ENCODE data around the gene TFB2M.

Gene TFB2M

DNA sequence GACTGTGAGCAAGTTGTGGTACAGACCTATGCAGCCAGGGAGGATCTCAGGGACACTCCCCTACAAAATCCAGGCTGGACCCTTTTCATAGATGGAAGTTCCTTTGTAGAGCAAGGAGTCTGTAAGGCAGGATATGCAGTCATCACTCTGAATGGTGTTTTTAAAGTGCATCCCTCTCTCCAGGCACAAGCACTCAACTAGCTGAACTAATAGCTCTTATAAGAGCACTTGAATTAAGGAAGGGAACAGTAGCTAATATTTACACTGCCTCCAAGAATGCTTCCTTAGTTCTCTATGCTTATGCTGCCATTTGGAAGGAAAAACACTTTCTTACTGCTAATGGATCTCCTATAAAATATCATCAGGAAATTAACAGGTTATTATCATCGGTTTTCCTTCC, 31.9 kb downstream of the TFB2M start:
- TF ChIP-seq, protein P1, sequence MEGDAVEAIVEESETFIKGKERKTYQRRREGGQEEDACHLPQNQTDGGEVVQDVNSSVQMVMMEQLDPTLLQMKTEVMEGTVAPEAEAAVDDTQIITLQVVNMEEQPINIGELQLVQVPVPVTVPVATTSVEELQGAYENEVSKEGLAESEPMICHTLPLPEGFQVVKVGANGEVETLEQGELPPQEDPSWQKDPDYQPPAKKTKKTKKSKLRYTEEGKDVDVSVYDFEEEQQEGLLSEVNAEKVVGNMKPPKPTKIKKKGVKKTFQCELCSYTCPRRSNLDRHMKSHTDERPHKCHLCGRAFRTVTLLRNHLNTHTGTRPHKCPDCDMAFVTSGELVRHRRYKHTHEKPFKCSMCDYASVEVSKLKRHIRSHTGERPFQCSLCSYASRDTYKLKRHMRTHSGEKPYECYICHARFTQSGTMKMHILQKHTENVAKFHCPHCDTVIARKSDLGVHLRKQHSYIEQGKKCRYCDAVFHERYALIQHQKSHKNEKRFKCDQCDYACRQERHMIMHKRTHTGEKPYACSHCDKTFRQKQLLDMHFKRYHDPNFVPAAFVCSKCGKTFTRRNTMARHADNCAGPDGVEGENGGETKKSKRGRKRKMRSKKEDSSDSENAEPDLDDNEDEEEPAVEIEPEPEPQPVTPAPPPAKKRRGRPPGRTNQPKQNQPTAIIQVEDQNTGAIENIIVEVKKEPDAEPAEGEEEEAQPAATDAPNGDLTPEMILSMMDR (conservative IDR thresholded peaks at IDR 0.05; ENCODE audit: control insufficient read depth, insufficient read depth, low read depth, low read length): no peak
- no peak overlapping the region for H3K4me3 ChIP-seq (ENCODE audit: control insufficient read depth, low read depth, low read length)
- no peak for DNase-seq (ENCODE audit: low read depth)

DNA sequence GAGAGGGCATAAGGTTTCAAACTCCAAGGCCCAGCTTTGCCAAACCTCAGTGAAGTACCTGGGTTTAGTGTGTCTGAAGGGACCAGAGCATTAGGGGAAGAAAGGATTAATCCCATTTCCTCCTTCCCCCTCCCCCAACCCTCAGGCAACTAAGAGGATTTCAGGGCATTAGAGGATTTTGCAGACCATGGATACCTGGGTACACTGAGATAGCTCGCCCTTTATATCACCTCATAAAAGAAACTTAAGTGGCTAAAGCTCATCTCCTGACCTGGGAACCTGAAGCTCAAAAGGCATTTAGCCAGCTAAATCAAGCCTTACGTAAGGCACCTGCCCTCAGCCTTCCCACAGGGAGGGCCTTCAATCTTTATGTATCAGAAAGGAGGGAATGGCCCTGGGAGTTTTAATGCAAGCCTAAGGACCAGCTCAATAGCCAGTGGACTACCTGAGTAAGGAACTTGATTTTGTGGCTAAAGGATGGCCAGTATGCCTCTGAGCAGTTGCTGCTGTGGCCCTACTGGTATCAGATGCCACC, 32.6 kb downstream of the TFB2M start:
- TF ChIP-seq, protein P1 (conservative IDR thresholded peaks at IDR 0.05; ENCODE audit: control insufficient read depth, insufficient read depth, low read depth, low read length): no peak
- H3K4me3 ChIP-seq (ENCODE audit: control insufficient read depth, low read depth, low read length): no peak overlapping the region
- no peak for DNase-seq (ENCODE audit: low read depth)

DNA sequence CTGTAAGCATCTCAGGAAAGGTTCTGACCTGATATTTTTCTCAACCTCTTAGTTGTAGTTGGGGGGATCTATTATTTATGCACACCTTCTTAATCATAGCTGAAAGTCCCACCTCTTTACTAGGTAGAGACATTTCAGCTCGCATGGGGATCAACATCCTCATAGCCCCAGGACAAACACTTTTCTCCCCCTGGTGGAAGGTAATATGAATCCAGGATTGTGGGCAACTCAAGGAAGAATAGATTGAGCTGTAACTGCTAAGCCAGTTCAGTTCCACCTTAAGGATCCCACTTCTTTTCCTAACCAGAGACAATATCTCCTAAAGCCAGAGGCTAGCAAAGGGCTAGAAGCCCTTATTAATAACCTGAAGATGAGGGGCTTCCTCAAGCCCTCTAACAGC, 33.5 kb downstream of the TFB2M start:
- H3K4me3 ChIP-seq (ENCODE audit: control insufficient read depth, low read depth, low read length): no peak overlapping the region
- TF ChIP-seq, protein P1 (conservative IDR thresholded peaks at IDR 0.05; ENCODE audit: control insufficient read depth, insufficient read depth, low read depth, low read length): peak; percentile 5
- no peak for DNase-seq (ENCODE audit: low read depth)

DNA sequence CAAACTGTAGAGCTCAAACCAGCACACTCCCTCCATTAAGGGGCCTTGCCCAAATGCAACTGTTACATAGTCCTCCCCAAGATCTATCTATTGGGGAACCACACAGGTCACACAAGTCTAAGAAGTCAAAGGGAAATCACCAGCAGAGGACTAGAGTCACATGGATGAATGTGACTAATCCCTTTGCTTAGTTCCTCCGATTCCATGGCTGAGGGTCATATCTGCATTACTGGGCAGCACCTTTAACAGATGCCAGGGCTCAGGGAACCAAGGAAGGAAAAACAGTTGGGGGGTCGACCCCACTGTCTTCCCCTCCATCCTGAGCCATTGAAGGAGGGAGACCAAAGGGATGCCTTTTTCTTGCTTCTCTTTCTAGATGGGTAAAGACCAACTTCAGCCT, 35.6 kb downstream of the TFB2M start:
- DNase-seq (ENCODE audit: low read depth): no peak
- no peak overlapping the region for H3K4me3 ChIP-seq (ENCODE audit: control insufficient read depth, low read depth, low read length)
- TF ChIP-seq, protein P1 (conservative IDR thresholded peaks at IDR 0.05; ENCODE audit: control insufficient read depth, insufficient read depth, low read depth, low read length): no peak

DNA sequence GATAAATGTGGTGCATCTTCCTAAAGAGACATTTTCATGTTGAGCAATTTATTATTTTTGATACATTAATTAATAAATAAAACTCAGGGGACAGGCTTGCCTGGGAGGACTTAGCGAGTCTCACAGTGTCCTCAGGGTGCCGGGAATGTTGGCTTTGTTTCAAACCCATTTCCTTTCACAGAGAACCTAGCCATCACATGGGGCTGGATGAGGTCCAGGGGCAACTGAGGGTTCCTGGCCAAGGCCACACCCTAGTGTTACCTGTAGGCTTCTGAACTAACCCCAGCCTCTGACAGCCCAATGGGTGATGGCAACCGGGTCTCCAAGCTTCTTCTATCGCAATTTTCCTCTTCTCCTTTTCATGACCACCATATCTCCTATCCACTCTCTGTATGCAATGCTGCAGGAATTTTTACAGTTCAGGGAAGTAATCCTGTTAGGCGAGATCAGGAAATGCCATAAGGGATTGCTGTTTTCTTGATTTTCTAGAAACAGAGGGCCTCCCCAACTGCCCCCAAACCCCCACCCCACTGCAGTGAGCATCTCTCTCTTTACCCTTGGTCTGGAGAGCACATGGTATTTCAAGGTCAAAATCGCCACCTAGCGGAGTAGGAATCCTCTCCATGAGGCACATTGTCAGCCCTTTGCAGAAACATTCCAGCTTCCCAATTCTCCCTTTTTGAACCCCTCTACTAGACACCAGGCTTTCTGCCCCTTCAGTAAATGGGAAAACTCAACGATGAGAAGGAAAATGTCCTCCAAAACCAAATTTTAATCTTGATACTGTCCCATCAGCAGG, 36.9 kb downstream of the TFB2M start:
- H3K4me3 ChIP-seq (ENCODE audit: control insufficient read depth, low read depth, low read length): no peak overlapping the region
- DNase-seq (ENCODE audit: low read depth): no peak
- TF ChIP-seq, protein P1 (conservative IDR thresholded peaks at IDR 0.05; ENCODE audit: control insufficient read depth, insufficient read depth, low read depth, low read length): no peak

DNA sequence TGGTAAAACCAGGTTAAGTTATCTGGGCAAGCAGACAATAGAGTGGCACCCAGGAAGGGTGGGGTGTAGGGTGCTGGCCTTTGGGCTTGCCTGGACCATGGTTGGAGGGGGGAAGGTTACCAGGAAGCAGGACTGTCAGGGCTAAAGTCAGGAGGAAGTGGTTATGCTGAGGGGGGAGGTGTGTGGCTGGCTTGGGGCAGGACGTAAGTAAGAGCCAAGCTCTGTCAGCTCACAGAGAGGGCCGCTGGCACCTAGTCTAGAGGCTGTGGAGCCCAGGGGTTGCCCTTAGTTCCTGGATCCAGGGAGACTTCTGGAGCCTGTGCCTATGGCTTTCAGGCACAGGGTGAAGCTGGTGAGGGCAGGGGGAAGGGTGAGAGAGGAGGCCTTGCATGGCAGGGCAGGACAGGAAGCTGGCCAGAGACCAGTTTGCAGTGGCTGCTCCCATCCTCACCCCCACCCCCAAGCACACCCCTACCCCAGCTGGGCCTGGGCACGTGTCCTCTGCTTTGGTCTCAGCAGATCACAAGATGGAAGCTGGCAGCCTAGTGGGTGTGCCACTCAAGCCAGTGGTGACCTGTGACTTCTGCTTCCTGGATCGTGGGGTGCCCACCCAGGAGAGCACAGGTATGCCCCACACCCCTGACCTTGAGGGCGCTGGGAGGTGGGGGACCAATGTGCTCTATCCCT, 38.5 kb downstream of the TFB2M start:
- TF ChIP-seq, protein P1 (conservative IDR thresholded peaks at IDR 0.05; ENCODE audit: control insufficient read depth, insufficient read depth, low read depth, low read length): no peak
- no peak for DNase-seq (ENCODE audit: low read depth)
- H3K4me3 ChIP-seq (ENCODE audit: control insufficient read depth, low read depth, low read length): no peak overlapping the region

Data from fibroblast of mammary gland (primary cell).